T-helper 1 cell treated with Interleukin-12 subunit alpha and Interleukin-12 subunit beta and Interleukin-4 antibody, amounts not matched to agents 30 μg/mL and 1 μg/mL, for 36 hours (primary cell): ENCODE data around the gene NLGN2.

ENCODE experiments used
- H3K27ac Mint-ChIP-seq: one replicate; pipeline ENCODE4 v1.8.0; 2021; ENCODE audit warnings: mild to moderate bottlenecking, mixed read lengths
- H3K27me3 Mint-ChIP-seq: one replicate; pipeline ENCODE4 v1.8.0; 2021; ENCODE audit warnings: low read depth, mixed read lengths
- H3K36me3 Mint-ChIP-seq: one replicate; pipeline ENCODE4 v1.8.0; 2021; ENCODE audit warnings: low read depth, mixed read lengths
- H3K4me1 Mint-ChIP-seq: one replicate; pipeline ENCODE4 v1.8.0; 2021; ENCODE audit warnings: low read depth, mixed read lengths
- H3K4me3 Mint-ChIP-seq: one replicate; pipeline ENCODE4 v1.8.0; 2021; ENCODE audit warnings: mild to moderate bottlenecking, moderate library complexity, mixed read lengths
- H3K9me3 Mint-ChIP-seq: one replicate; pipeline ENCODE4 v1.8.0; 2021; ENCODE audit warnings: mixed read lengths

NLGN2 gene

GRCh38 chr17:7415784-7416183, 8.1 kb downstream of the NLGN2 start:
- no peak overlapping the region for H3K27ac Mint-ChIP-seq
- H3K9me3 Mint-ChIP-seq: no peaks in the 10 kb centered on the region
- no peaks in the 10 kb centered on the region for H3K36me3 Mint-ChIP-seq
- no peaks in the 10 kb centered on the region for H3K27me3 Mint-ChIP-seq
- no peaks in the 10 kb centered on the region for H3K4me1 Mint-ChIP-seq
- H3K4me3 Mint-ChIP-seq: no peak overlapping the region

DNA sequence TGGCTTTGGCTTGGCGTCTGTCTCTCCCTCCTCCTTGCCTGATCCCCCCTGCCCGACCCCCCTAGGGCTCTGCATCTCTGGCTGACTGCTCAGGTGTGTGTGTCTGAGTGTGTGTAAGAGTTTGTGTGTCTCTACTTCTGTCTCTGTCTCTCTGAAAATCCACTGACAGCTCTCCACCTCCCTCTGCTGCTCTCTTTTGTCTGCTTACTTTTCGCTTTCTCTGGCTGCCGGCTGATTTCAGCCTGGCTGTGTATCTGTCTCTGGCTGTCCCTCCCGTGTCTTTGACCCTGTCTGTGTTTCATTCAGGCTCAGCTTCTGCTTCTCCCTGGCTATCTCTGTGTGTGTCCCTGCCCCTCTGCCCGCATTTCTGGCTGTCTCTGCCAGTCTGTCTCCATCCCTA, 8.7 kb downstream of the NLGN2 start:
- Mint-ChIP-seq H3K4me3 (no peak overlapping the region), H3K27me3 (no peaks in the 10 kb centered on the region), H3K27ac (no peak overlapping the region), H3K4me1 (no peaks in the 10 kb centered on the region), H3K36me3 (no peaks in the 10 kb centered on the region), H3K9me3 (no peaks in the 10 kb centered on the region)

DNA sequence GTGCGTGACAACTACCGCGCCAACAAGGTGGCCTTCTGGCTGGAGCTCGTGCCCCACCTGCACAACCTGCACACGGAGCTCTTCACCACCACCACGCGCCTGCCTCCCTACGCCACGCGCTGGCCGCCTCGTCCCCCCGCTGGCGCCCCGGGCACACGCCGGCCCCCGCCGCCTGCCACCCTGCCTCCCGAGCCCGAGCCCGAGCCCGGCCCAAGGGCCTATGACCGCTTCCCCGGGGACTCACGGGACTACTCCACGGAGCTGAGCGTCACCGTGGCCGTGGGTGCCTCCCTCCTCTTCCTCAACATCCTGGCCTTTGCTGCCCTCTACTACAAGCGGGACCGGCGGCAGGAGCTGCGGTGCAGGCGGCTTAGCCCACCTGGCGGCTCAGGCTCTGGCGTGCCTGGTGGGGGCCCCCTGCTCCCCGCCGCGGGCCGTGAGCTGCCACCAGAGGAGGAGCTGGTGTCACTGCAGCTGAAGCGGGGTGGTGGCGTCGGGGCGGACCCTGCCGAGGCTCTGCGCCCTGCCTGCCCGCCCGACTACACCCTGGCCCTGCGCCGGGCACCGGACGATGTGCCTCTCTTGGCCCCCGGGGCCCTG, 9.5 kb downstream of the NLGN2 start:
- H3K27me3 Mint-ChIP-seq: no peaks in the 10 kb centered on the region
- H3K36me3 Mint-ChIP-seq: no peaks in the 10 kb centered on the region
- no peaks in the 10 kb centered on the region for H3K4me1 Mint-ChIP-seq
- no peaks in the 10 kb centered on the region for H3K9me3 Mint-ChIP-seq
- no peak overlapping the region for H3K4me3 Mint-ChIP-seq
- no peak overlapping the region for H3K27ac Mint-ChIP-seq

DNA sequence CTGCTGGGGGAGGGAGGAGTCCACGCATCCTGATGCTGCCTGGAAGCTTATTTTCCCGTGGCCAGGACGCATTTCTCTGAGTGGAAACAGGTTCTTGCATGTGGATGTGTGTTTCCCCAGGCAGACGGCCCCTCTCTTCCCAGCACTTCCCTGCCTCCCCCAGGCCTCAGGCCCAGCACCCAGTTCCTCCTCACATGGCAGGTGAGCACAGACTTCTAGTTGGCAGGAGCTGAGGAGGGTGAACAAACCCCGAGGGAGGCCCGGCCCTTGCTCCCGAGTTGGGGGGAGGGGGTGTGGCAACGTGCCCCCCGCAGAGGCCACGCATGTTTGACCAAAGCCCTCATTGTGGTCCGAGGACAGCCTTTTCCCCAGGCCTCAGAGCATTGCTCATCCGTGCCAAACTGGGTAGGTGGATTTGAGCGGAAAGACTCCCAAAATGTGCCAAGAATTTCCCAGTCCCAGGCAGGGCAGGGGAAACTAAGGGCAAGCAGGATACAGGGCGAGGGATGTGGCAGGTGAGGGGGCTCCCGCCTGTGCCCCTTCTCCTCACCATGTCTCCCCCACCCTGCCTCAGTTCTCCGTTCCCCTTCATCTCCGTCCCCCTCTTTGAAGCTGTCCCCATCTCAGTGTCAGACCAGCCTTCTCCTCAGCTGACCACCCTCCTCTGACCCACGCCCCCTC, 11.0 kb downstream of the NLGN2 start:
- Mint-ChIP-seq H3K36me3 (no peaks in the 10 kb centered on the region), H3K27ac (no peak overlapping the region), H3K27me3 (no peaks in the 10 kb centered on the region), H3K9me3 (no peaks in the 10 kb centered on the region), H3K4me3 (no peak overlapping the region), H3K4me1 (no peaks in the 10 kb centered on the region)

- Mint-ChIP-seq H3K36me3 (no peaks in the 10 kb centered on the region), H3K4me1 (no peaks in the 10 kb centered on the region), H3K27me3 (no peaks in the 10 kb centered on the region), H3K9me3 (no peaks in the 10 kb centered on the region), H3K27ac (no peak within 1 kb of the TSS), H3K4me3 (no peak within 1 kb of the TSS)
These were observed 12.4 kb downstream of the NLGN2 start, which contains the start of gene SPEM1 for GRCh38 chr17:7419819-7420610. TSS of gene SPEM1 (plus strand) at chr17:7420324. CDS start at chr17:7420385, 61 bp downstream.

GRCh38 chr17:7421186-7421585, 13.5 kb downstream of the NLGN2 start:
- H3K36me3 Mint-ChIP-seq: no peaks in the 10 kb centered on the region
- H3K4me3 Mint-ChIP-seq: no peak overlapping the region
- H3K9me3 Mint-ChIP-seq: no peaks in the 10 kb centered on the region
- H3K4me1 Mint-ChIP-seq: no peaks in the 10 kb centered on the region
- no peaks in the 10 kb centered on the region for H3K27me3 Mint-ChIP-seq
- no peak overlapping the region for H3K27ac Mint-ChIP-seq

DNA sequence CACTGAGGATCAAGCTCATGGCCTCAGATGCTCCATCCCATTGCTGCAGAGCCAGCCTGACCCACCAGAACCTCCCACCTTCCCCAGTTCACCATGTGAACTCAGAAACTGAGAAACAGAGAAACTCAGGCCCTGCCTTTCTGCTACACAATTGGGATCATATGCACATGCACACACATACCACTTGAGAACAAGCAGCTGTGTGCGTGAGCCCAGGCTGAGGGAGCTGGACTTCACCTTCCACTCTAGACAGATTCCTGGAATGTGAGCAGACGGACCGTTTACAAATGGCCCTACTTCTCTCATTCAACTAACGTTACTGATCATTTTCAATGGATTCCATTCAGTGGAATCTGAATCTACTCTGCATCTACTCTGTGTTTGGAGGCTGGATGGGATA, 16.0 kb downstream of the NLGN2 start:
- Mint-ChIP-seq H3K4me1 (no peaks in the 10 kb centered on the region), H3K9me3 (no peaks in the 10 kb centered on the region), H3K36me3 (no peaks in the 10 kb centered on the region), H3K27me3 (no peaks in the 10 kb centered on the region), H3K4me3 (no peak overlapping the region), H3K27ac (no peak overlapping the region)

DNA sequence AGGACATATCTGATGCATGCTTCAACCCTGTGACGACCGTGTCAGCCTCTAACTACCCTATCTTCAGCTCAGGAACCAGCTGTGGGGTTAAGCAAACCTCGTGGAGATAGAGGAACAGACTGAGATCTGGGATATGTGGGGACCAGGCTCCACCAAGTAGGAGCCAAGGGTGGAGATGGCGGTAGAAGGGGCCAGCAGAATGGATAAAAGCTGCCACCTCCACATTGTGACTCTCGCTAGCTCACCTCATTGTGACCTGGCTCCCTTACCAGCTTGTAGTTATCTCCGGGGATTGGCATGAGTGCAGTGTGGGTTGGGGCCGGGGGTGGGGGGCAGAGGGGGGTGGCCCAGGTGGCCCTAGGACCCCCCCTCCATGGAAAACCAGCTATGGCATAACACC, 17.7 kb downstream of the NLGN2 start, which contains the start of gene SPEM2:
SPEM2 (plus strand) TSS at position 301 of the 400 bp plus-strand sequence; CDS start at position 374, 73 bp downstream.
- no peaks in the 10 kb centered on the region for H3K9me3 Mint-ChIP-seq

GRCh38 chr17:7425756-7426155, 18.1 kb downstream of the NLGN2 start:
- no peaks in the 10 kb centered on the region for H3K9me3 Mint-ChIP-seq
- H3K4me3 Mint-ChIP-seq: no peak overlapping the region
- no peaks in the 10 kb centered on the region for H3K36me3 Mint-ChIP-seq
- no peaks in the 10 kb centered on the region for H3K27me3 Mint-ChIP-seq
- H3K4me1 Mint-ChIP-seq: no peaks in the 10 kb centered on the region
- no peak overlapping the region for H3K27ac Mint-ChIP-seq

More for the DNA sequence above, 17.7 kb downstream of the NLGN2 start, which contains the start of gene SPEM2:
- Mint-ChIP-seq H3K36me3 (no peaks in the 10 kb centered on the region), H3K27ac (no peak within 1 kb of the TSS), H3K27me3 (no peaks in the 10 kb centered on the region), H3K4me3 (no peak within 1 kb of the TSS), H3K4me1 (no peaks in the 10 kb centered on the region)

DNA sequence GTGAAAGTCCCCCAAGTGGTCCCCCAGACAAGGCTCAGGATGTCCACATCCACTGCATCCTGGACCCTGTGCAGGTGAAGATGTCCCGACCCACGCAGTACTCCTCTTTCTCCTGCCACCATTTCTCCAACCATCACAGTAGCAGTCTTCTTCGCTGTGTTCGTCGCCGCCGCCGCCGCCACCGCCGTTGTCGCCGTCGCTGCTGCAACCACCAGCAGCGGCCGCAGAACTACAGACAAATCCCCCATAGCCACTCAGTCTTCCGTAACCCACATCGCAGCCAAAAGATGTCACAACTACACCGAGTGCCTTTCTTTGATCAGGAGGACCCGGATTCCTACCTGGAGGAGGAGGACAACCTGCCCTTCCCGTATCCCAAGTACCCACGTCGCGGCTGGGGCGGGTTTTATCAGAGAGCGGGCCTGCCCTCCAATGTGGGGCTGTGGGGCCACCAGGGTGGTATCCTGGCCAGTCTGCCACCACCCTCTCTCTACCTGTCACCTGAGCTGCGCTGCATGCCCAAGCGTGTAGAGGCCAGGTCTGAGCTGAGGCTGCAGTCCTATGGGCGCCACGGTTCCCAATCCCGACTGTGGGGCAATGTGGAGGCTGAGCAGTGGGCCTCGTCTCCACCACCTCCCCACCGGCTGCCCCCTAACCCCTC, 18.7 kb downstream of the NLGN2 start:
- no peaks in the 10 kb centered on the region for H3K27me3 Mint-ChIP-seq
- no peak overlapping the region for H3K27ac Mint-ChIP-seq
- H3K36me3 Mint-ChIP-seq: no peaks in the 10 kb centered on the region
- no peak overlapping the region for H3K4me3 Mint-ChIP-seq
- H3K9me3 Mint-ChIP-seq: no peaks in the 10 kb centered on the region
- no peaks in the 10 kb centered on the region for H3K4me1 Mint-ChIP-seq

- Mint-ChIP-seq H3K27me3 (no peaks in the 10 kb centered on the region), H3K9me3 (no peaks in the 10 kb centered on the region)
These were observed 19.3 kb downstream of the NLGN2 start for GRCh38 chr17:7426896-7427489.

GRCh38 chr17:7427549-7427948, 19.9 kb downstream of the NLGN2 start:
- H3K9me3 Mint-ChIP-seq: no peaks in the 10 kb centered on the region
- H3K27ac Mint-ChIP-seq: no peak overlapping the region
- no peak overlapping the region for H3K4me3 Mint-ChIP-seq
- no peaks in the 10 kb centered on the region for H3K4me1 Mint-ChIP-seq
- H3K36me3 Mint-ChIP-seq: no peaks in the 10 kb centered on the region
- H3K27me3 Mint-ChIP-seq: no peaks in the 10 kb centered on the region

More at GRCh38 chr17:7426896-7427489, 19.3 kb downstream of the NLGN2 start:
- Mint-ChIP-seq H3K4me3 (no peak overlapping the region), H3K27ac (no peak overlapping the region), H3K36me3 (no peaks in the 10 kb centered on the region), H3K4me1 (no peaks in the 10 kb centered on the region)

- H3K27ac Mint-ChIP-seq: no peak within 1 kb of the TSS
- H3K27me3 Mint-ChIP-seq: no peaks in the 10 kb centered on the region
- H3K36me3 Mint-ChIP-seq: no peaks in the 10 kb centered on the region
- H3K4me3 Mint-ChIP-seq: no peak within 1 kb of the TSS
- H3K4me1 Mint-ChIP-seq: no peaks in the 10 kb centered on the region
- H3K9me3 Mint-ChIP-seq: no peaks in the 10 kb centered on the region
These were observed 20.9 kb downstream of the NLGN2 start, which contains the start of gene SPEM3 for GRCh38 chr17:7428557-7428956. TSS of gene SPEM3 (plus strand) at chr17:7428857. CDS start at chr17:7428903, 46 bp downstream.

DNA sequence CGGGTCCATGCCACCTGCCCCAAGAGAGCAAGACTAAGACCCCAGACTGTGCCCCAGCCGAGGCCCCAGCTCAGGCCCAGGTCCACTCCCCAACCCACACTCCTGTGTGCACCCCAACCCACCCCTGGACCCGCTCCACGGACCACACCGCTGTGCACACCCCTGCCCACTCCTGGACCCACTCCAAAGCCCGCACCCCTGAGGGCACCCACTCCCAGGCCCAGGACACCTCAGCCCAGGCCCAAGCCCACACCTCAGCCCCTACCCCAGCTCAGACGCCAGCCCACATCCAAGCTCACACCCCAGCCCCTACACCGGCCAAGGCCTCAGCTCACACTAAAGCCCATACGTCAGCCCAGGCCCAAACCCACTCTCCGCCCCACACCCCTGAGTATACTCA, 22.1 kb downstream of the NLGN2 start:
- no peaks in the 10 kb centered on the region for H3K4me1 Mint-ChIP-seq
- no peak overlapping the region for H3K27ac Mint-ChIP-seq
- no peaks in the 10 kb centered on the region for H3K27me3 Mint-ChIP-seq
- no peak overlapping the region for H3K4me3 Mint-ChIP-seq
- no peaks in the 10 kb centered on the region for H3K9me3 Mint-ChIP-seq
- H3K36me3 Mint-ChIP-seq: no peaks in the 10 kb centered on the region
